NCI-H1694 (cell line): Measurements from ENCODE around the gene ACBD6.
"Not testable (repeated sequence)": the region's sequence is repeated elsewhere in the genome, so short reads cannot be mapped to it uniquely, and the experiment has no call there.

Experiments
- DNase-seq: peaks from one replicate; lab custom pipeline; 2025; lab: John Stamatoyannopoulos, UW

ACBD6 gene

GRCh38 chr1:180502361-180503279, at the start of gene ACBD6:
Gene ACBD6, minus strand, starts transcription at chr1:180502577. Its CDS starts 311 bp downstream, at chr1:180502266.
- DNase-seq = peak; percentile 85

GRCh38 chr1:180551997-180552396, 49.6 kb upstream of the ACBD6 start:
- DNase-seq = no peak

GRCh38 chr1:180550241-180550640, 47.9 kb upstream of the ACBD6 start:
- no peak for DNase-seq

GRCh38 chr1:180549770-180550169, 47.4 kb upstream of the ACBD6 start:
- DNase-seq = not testable (repeated sequence)

GRCh38 chr1:180548686-180549317, 46.4 kb upstream of the ACBD6 start:
- DNase-seq = peak; percentile 27

- DNase-seq = no peak
Observed at GRCh38 chr1:180545991-180546390, 43.6 kb upstream of the ACBD6 start.

GRCh38 chr1:180544050-180544449, 41.7 kb upstream of the ACBD6 start:
- no peak for DNase-seq

- DNase-seq = no peak
Observed at GRCh38 chr1:180542838-180543145, 40.4 kb upstream of the ACBD6 start.

GRCh38 chr1:180542113-180542837, 39.9 kb upstream of the ACBD6 start:
- no peak for DNase-seq

GRCh38 chr1:180540697-180541594, 38.6 kb upstream of the ACBD6 start:
- no peak for DNase-seq

- no peak for DNase-seq
Observed at GRCh38 chr1:180539136-180539535, 36.8 kb upstream of the ACBD6 start.

GRCh38 chr1:180536821-180537372, 34.5 kb upstream of the ACBD6 start:
- DNase-seq = no peak

- no peak for DNase-seq
Observed at GRCh38 chr1:180535418-180535999, 33.1 kb upstream of the ACBD6 start.

- peak; percentile 42 for DNase-seq
Observed at GRCh38 chr1:180534214-180534613, 31.8 kb upstream of the ACBD6 start.

- peak; percentile 68 for DNase-seq
Observed at GRCh38 chr1:180533266-180533987, 31.1 kb upstream of the ACBD6 start.

GRCh38 chr1:180532854-180533253, 30.5 kb upstream of the ACBD6 start:
- no peak for DNase-seq

GRCh38 chr1:180530501-180530900, 28.1 kb upstream of the ACBD6 start:
- DNase-seq = no peak

- no peak for DNase-seq
Observed at GRCh38 chr1:180528868-180529470, 26.6 kb upstream of the ACBD6 start.

- no peak for DNase-seq
Observed at GRCh38 chr1:180527101-180527669, 24.8 kb upstream of the ACBD6 start.

- no peak for DNase-seq
Observed at GRCh38 chr1:180525715-180526039, 23.3 kb upstream of the ACBD6 start.
